Left cardiac atrium (tissue), 4 donors: ENCODE results near the gene KLHL20. TPM values are rescaled to one million over a fixed set of nuclear protein-coding genes. Genes with fewer than 3 reads are reported as not detected.
"Not testable (repeated sequence)": the region's sequence is repeated elsewhere in the genome, so short reads cannot be mapped to it uniquely, and the experiment has no call there.

ENCODE experiments used
- ATAC-seq, 2 donors: fragments of 200-7000 bp; cut with Tn5 transposase; one replicate each; pipeline ENCODE4 v1.9.1; 2020; ENCODE audit warnings: mild to moderate bottlenecking in 2 of 2, moderate library complexity in 2 of 2
- DNase-seq: peaks from one replicate; pipeline ENCODE4 v3.0.0-alpha.2; 2020
- intact Hi-C, 2 donors: fragments of 100-400 bp; cut with DNase I; formaldehyde crosslinking; loops; one replicate each; pipeline versions ENCODE4 v1.14.1 to v1.15.1; 2022 to 2023
- long read RNA-seq: library from polyadenylated mRNA; unstranded; transcript quantifications from one replicate; pipeline ENCODE4 v2.0.0, GENCODE V29; 2021
- total RNA-seq, 2 donors: library from RNA; stranded (reverse); fragmentation: NEBNext Ultra II Directional; extraction: Animal tissue kit (Norgen Biotek cat#: 25700); gene quantifications; one replicate each; pipeline ENCODE4 v1.2.1, GENCODE V29; 2021
- donor health status: DM: no; HTN: yes; CAD: no.
- donor health status: DM: no; HTN: yes; CAD: no; lungs with severe emphysema.
- donor health status: DM: yes; HTN: yes; CAD: no.
- donor health status: Dilated cardiomyopathy.

The KLHL20 gene
- 10 to 100 TPM; 17.3 to 19.8 TPM for total RNA-seq
- long read RNA-seq, transcript KLHL20-201 (12 exons, 3,421 nt), result major isoform, 8 of 16 reads
- long read RNA-seq, partial matches to known transcripts, result 2 of 16 reads
- long read RNA-seq, other reads (novel, unspliced or antisense), result 6 of 16 reads

- intact Hi-C loops, result loop anchor here in 1 of 2 donors (2.0 to 5.0 kb wide), 2 partner anchors 238 to 284 kb away; partner anchors contain the start of gene PRDX6
Observed at GRCh38 chr1:173714759-173715537, at the start of gene KLHL20. TSS of gene KLHL20 (plus strand) at chr1:173714981. CDS start at chr1:173716044, 1,063 bp downstream.

GRCh38 chr1:173666646-173667045, 48.1 kb upstream of the KLHL20 start:
- DNase-seq (no peak), ATAC-seq (no peak)
- intact Hi-C loops, result no loop called here

More at GRCh38 chr1:173714759-173715537, at the start of gene KLHL20:
- ATAC-seq (peak; percentile 97 to 99), DNase-seq (peak; percentile 82)

DNA sequence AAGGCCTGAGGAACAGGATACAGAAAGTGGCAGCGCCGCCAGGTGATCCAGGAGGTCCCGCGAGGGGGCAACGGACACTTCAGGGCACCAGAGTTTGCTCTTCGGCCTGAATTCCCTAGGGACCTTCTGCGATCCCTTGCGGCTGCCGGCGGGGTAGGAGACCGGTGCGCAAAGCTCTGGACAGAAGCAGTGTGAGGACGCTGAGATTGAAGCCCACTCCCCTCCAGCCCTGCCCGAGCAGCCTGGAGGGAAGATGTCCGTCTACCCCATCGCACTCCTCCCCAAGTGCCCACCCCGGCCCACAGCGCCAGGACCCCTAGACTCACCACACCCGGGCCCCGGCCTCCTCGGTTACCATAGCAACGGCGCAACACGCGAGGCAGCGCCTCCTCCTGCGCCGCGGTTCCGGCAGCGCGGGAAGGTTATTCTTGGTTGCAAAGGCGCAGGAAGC, 45.3 kb upstream of the KLHL20 start, which contains the start of gene ANKRD45:
Gene ANKRD45 (minus strand): TSS at position 361 of the 451 bp plus-strand sequence. CDS start 10,433 bp downstream, outside the sequence.
- DNase-seq (peak; percentile 78), ATAC-seq (peak; percentile 82 to 89)
- intact Hi-C loops, result no loop called here

- DNase-seq, intact Hi-C loops: not testable (repeated sequence)
Observed at GRCh38 chr1:173674496-173674895, 40.3 kb upstream of the KLHL20 start.

DNA sequence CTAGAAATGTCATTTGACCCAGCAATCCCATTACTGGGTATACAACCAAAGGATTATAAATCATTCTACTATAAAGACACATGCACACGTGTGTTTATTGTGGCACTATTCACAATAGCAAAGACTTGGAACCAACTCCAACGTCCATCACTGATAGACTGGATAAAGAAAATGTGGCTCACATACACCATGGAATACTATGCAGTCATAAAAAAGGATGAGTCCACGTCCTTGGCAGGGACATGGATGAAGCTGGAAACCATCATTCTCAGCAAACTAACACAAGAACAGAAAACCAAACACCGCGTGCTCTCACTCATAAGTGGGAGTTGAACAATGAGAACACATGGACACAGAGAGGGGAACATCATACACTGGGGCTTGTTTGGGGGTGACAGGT, 34.6 kb upstream of the KLHL20 start:
- DNase-seq, ATAC-seq, intact Hi-C loops: not testable (repeated sequence)

More at GRCh38 chr1:173674496-173674895, 40.3 kb upstream of the KLHL20 start:
- not testable (repeated sequence) for ATAC-seq

GRCh38 chr1:173682184-173682583, 32.6 kb upstream of the KLHL20 start:
- intact Hi-C loops, result no loop called here
- no peak for ATAC-seq
- no peak for DNase-seq

DNA sequence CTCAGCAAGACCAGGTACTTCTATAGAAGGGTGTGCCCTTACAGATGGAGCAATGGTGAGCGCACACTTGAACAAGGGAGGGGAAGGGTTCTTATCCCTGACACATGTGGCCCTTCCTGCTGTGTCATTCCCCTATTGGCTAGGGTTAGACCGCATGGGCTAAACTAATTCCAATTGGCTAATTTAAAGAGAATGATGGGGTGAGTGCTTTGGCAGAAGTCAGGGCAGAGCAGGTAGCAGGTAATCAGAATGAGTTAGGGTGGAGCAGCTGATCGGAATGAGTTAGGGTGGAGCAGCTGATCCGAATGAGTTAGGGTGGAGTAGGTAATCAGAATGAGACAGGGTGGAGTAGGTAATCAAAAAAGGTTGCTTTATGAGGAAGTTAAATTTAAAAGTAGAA, 30.9 kb upstream of the KLHL20 start:
- ATAC-seq, intact Hi-C loops, DNase-seq: not testable (repeated sequence)

GRCh38 chr1:173685121-173685520, 29.7 kb upstream of the KLHL20 start:
- intact Hi-C loops, ATAC-seq, DNase-seq: not testable (repeated sequence)

GRCh38 chr1:173688300-173688699, 26.5 kb upstream of the KLHL20 start:
- intact Hi-C loops, result no loop called here
- ATAC-seq (no peak), DNase-seq (no peak)

GRCh38 chr1:173693238-173693637, 21.5 kb upstream of the KLHL20 start:
- intact Hi-C loops, result no loop called here
- DNase-seq (no peak), ATAC-seq (no peak)

GRCh38 chr1:173701299-173701698, 13.5 kb upstream of the KLHL20 start:
- DNase-seq, intact Hi-C loops, ATAC-seq: not testable (repeated sequence)

DNA sequence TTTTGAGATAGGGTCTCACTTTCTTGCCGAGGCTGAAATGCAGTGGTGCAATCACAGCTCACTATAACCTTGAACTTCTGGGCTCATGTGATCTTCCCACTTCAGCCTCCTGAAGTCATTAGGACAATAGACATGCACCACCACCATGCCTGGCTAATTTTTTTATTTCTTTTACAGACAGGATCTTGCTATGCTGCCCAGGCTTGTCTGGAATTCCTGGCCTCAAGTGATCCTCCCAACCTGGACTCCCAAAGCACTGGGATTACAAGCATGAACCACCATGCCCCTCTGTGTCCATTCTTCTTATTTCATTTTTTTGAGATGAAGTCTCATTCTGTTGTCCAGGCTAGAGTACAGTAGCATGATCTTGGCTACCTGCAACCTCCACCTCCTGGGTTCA, 12.0 kb upstream of the KLHL20 start:
- no peak for DNase-seq
- intact Hi-C loops, result no loop called here
- no peak for ATAC-seq

GRCh38 chr1:173705117-173705516, 9.7 kb upstream of the KLHL20 start:
- intact Hi-C loops, result no loop called here
- DNase-seq, result no peak
- ATAC-seq, result no peak

GRCh38 chr1:173708787-173709186, 6.0 kb upstream of the KLHL20 start:
- ATAC-seq (no peak), DNase-seq (no peak)
- intact Hi-C loops, result no loop called here

- no peak for ATAC-seq
- no peak for DNase-seq
- intact Hi-C loops, result loop anchor here in 1 of 2 donors (2.0 to 5.0 kb wide), 2 partner anchors 237 to 284 kb away; partner anchors contain the start of gene PRDX6
Observed at GRCh38 chr1:173714441-173714758, 381 bp upstream of the KLHL20 start.

GRCh38 chr1:173715538-173715844, 710 bp downstream of the KLHL20 start:
- ATAC-seq (no peak), DNase-seq (no peak)
- intact Hi-C loops, result loop anchor here in 1 of 2 donors (2.0 kb wide), 1 partner anchor 285 kb away; no protein-coding TSS in a partner anchor

DNA sequence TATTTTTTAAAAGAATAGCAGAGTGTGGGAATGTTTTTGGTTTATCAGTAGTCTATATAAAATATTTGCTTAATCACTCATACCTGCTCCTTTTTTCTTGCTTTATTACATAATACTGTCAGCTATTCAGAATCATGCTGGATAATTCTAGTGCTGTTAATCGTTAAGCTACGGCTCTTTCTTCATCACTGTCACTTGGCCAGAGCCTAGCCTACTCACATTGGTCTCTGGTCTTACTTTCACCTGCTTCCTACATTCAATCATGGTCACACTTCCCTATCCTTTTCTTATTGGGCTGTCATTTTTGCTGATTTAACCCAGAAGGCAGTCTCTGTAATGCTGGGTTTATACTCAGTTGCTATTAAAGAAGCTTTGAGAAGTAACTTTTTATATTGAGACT, 2.5 kb downstream of the KLHL20 start:
- no peak for ATAC-seq
- intact Hi-C loops, result no loop called here
- DNase-seq, result no peak

GRCh38 chr1:173731331-173731730, 16.6 kb downstream of the KLHL20 start:
- not testable (repeated sequence) for ATAC-seq, DNase-seq
- intact Hi-C loops, result loop anchor here in 1 of 2 donors (10.0 kb wide), 1 partner anchor 53 kb away; no protein-coding TSS in a partner anchor

- DNase-seq (no peak), ATAC-seq (no peak)
- intact Hi-C loops, result loop anchor here in 1 of 2 donors (10.0 kb wide), 1 partner anchor 51 kb away; no protein-coding TSS in a partner anchor
Observed at GRCh38 chr1:173733912-173734311, 19.1 kb downstream of the KLHL20 start.

- intact Hi-C loops, result loop anchor here in 1 of 2 donors (10.0 kb wide), 1 partner anchor 49 kb away; no protein-coding TSS in a partner anchor
- not testable (repeated sequence) for DNase-seq, ATAC-seq
Observed at GRCh38 chr1:173736104-173736503, 21.3 kb downstream of the KLHL20 start.
